Right ventricle myocardium inferior (tissue), 1 donor: Measurements from ENCODE around the gene NECAB3. TPM values are rescaled to one million over a fixed set of nuclear protein-coding genes. Genes with fewer than 3 reads are reported as not detected.

Experiments
- total RNA-seq: library from RNA; stranded (reverse); fragmentation: NEBNext Ultra II Directional; extraction: Animal tissue kit (Norgen Biotek cat#: 25700); gene quantifications from one replicate; pipeline ENCODE4 v1.2.1, GENCODE V29; 2021
- donor health status: DM: no; HTN: yes; CAD: no; lungs with severe emphysema.

Gene NECAB3
- total RNA-seq, 1 donor from 2014 or later, result 70.8 TPM

Other genes starting within 250 kb of the NECAB3 start
- 199 TPM for gene SNTA1, start 230.7 kb downstream of the NECAB3 start, total RNA-seq
- 11.3 TPM for gene CBFA2T2, start 184.3 kb downstream of the NECAB3 start, total RNA-seq
- gene C20orf144, start 12.1 kb downstream of the NECAB3 start, total RNA-seq, result not detected
- gene ACTL10, start 7.5 kb downstream of the NECAB3 start, total RNA-seq, result 0.19 TPM
- gene E2F1, start 12.0 kb upstream of the NECAB3 start, total RNA-seq, result 2.3 TPM
- 11.4 TPM for gene PXMP4, start 45.9 kb upstream of the NECAB3 start, total RNA-seq
- 1.8 TPM for gene ZNF341, start 57.6 kb upstream of the NECAB3 start, total RNA-seq
- 108 TPM for gene CHMP4B, start 136.9 kb upstream of the NECAB3 start, total RNA-seq